Cerebellar nuclear complex (tissue), 1 donor: ENCODE data around the gene RASD1.

Source experiments
- DNase-seq, 2 experiments: peaks; one replicate each; lab custom pipeline; 2025; lab: John Stamatoyannopoulos, UW

Gene RASD1

GRCh38 chr17:17496189-17497064 is at the start of gene RASD1:
TSS of gene RASD1 (minus strand) at chr17:17496395. CDS start at chr17:17496181, 214 bp downstream.
- peak in 1 of 2 experiments; percentile 80 for DNase-seq

- peak; percentile 50 to 58 for DNase-seq
Measured at GRCh38 chr17:17545984-17546383, 49.8 kb upstream of the RASD1 start.

- DNase-seq, result no peak
Measured at GRCh38 chr17:17545031-17545820, 49.0 kb upstream of the RASD1 start.

GRCh38 chr17:17542906-17543635 is 46.9 kb upstream of the RASD1 start:
- DNase-seq, result no peak

GRCh38 chr17:17541640-17542001 is 45.4 kb upstream of the RASD1 start:
- no peak for DNase-seq

GRCh38 chr17:17540935-17541639 is 44.9 kb upstream of the RASD1 start:
- DNase-seq, result no peak

- DNase-seq, result no peak
Measured at GRCh38 chr17:17540278-17540906, 44.2 kb upstream of the RASD1 start.

- DNase-seq, result no peak
Measured at GRCh38 chr17:17539591-17539990, 43.4 kb upstream of the RASD1 start.

- no peak for DNase-seq
Measured at GRCh38 chr17:17538417-17539391, 42.5 kb upstream of the RASD1 start.

GRCh38 chr17:17537311-17538099 is 41.3 kb upstream of the RASD1 start:
- DNase-seq, result no peak

- DNase-seq, result no peak
Measured at GRCh38 chr17:17536702-17537101, 40.5 kb upstream of the RASD1 start.

- DNase-seq, result no peak
Measured at GRCh38 chr17:17535957-17536356, 39.8 kb upstream of the RASD1 start.

- DNase-seq, result no peak
Measured at GRCh38 chr17:17533901-17534441, 37.8 kb upstream of the RASD1 start.

GRCh38 chr17:17532991-17533390 is 36.8 kb upstream of the RASD1 start:
- no peak for DNase-seq

- DNase-seq, result no peak
Measured at GRCh38 chr17:17531156-17531555, 35.0 kb upstream of the RASD1 start.

- DNase-seq, result no peak
Measured at GRCh38 chr17:17528696-17529652, 32.8 kb upstream of the RASD1 start.

GRCh38 chr17:17527956-17528500 is 31.8 kb upstream of the RASD1 start:
- no peak for DNase-seq
